Smooth muscle cell (in vitro differentiated cells): ENCODE measurements around the gene PSME4. TPM values are rescaled to one million over a fixed set of nuclear protein-coding genes. Genes with fewer than 3 reads are reported as not detected.

Source experiments
- DNase-seq: peaks from one replicate; lab custom pipeline; 2025; ENCODE audit not compliant: unreplicated experiment; lab: John Stamatoyannopoulos, UW
- H2AFZ ChIP-seq: fragments of 200-600 bp; sonication (generic); 2 replicates; pipeline ENCODE4 v1.6.0; 2016; ENCODE audit warnings: antibody characterized with exemption, low read depth, mild to moderate bottlenecking
- H3F3A ChIP-seq: fragments of 200-600 bp; sonication (generic); 2 replicates; pipeline ENCODE4 v1.6.0; 2017; ENCODE audit warnings: antibody characterized with exemption, low read depth
- H3K27ac ChIP-seq: fragments of 200-600 bp; sonication (generic); 2 replicates; pipeline ENCODE4 v1.5.1; 2016; ENCODE audit warnings: low read depth, mild to moderate bottlenecking
- H3K27me3 ChIP-seq: fragments of 200-600 bp; sonication (generic); 2 replicates; pipeline ENCODE4 v1.6.1; 2016; ENCODE audit warnings: low read depth, mild to moderate bottlenecking
- H3K36me3 ChIP-seq: fragments of 200-600 bp; sonication (generic); 2 replicates; pipeline ENCODE4 v1.5.1; 2016; ENCODE audit warnings: low read depth
- H3K4me1 ChIP-seq: fragments of 200-600 bp; sonication (generic); 2 replicates; pipeline ENCODE4 v1.5.1; 2016; ENCODE audit warnings: low read depth
- H3K4me2 ChIP-seq: fragments of 200-600 bp; sonication (generic); 2 replicates; pipeline ENCODE4 v1.6.0; 2016; ENCODE audit warnings: mild to moderate bottlenecking
- H3K4me3 ChIP-seq: fragments of 200-600 bp; sonication (generic); 2 replicates; pipeline ENCODE4 v1.5.1; 2016; ENCODE audit warnings: mild to moderate bottlenecking
- H3K79me2 ChIP-seq: fragments of 200-600 bp; sonication (generic); 2 replicates; pipeline ENCODE4 v1.6.0; 2016; ENCODE audit warnings: low read depth, mild to moderate bottlenecking
- H3K9ac ChIP-seq: fragments of 200-600 bp; sonication (generic); 2 replicates; pipeline ENCODE4 v1.6.0; 2016; ENCODE audit warnings: low read depth
- H3K9me3 ChIP-seq: fragments of 200-600 bp; sonication (generic); replicated peaks from 2 replicates; pipeline ENCODE4 v1.5.1; 2016; ENCODE audit warnings: low read depth
- H4K20me1 ChIP-seq: fragments of 200-600 bp; sonication (generic); 2 replicates; pipeline ENCODE4 v1.6.0; 2016; ENCODE audit warnings: low read depth
- CTCF ChIP-seq: fragments of 200-600 bp; sonication (generic); IDR thresholded peaks from 2 replicates; pipeline ENCODE4 v1.5.1; 2017; ENCODE audit warnings: borderline replicate concordance, mild to moderate bottlenecking, antibody characterized with exemption; ENCODE audit not compliant: insufficient read depth, poor library complexity, severe bottlenecking
- WGBS: methylation state at CpG from one replicate; pipeline ENCODE4 v1.1.7; 2016; ENCODE audit warnings: low lambda C conversion rate; 5-methylcytosine and 5-hydroxymethylcytosine counted together
- polyA plus RNA-seq: library from polyadenylated mRNA; unstranded; fragments of >200 nt; fragmentation: Nextera tagmentation; extraction: Ambion mirVana; gene quantifications from 2 replicates; pipeline ENCODE4 v1.2.1, GENCODE V29; 2016
- total RNA-seq: library from RNA; depleted of rRNA; stranded (reverse); fragments of >200 nt; gene quantifications from 2 replicates; pipeline ENCODE4 v1.2.3, GENCODE V29; 2014

PSME4 gene
- total and polyA plus RNA-seq, 2 experiments from 2014 or later: 11.3 to 65.2 TPM

DNA sequence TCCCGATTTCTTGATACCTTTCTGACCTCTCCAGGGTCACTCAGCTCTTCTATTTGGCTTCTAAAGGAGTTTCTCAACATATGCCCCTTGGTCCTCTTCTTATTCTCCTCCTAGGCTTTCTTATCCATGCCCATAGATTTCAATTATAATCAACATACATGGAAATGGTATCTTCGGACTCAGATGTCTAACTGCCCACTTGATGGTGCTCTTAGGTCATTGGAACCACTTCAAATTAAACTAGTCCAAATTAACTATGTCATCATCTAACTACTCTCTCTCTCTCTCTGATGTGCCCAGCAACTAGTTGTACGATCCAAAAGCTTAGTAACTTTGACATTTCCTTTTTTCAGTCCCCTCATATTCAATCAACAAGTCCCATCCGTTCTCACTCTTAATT lies 67.8 kb downstream of the PSME4 start:
- H3K4me3 ChIP-seq: no peak overlapping the region
- no peak for DNase-seq
- no peak for TF ChIP-seq CTCF
- H3K4me2 ChIP-seq: no peak overlapping the region
- H3K4me1 ChIP-seq: no peaks in the 10 kb centered on the region
- peaks cover 58% of the 10 kb centered on the region for H3K36me3 ChIP-seq
- no peaks in the 10 kb centered on the region for H3K9me3 ChIP-seq
- no peaks in the 10 kb centered on the region for H3K79me2 ChIP-seq
- no peaks in the 10 kb centered on the region for H3K27me3 ChIP-seq
- no peak overlapping the region for H2AFZ ChIP-seq
- no peak overlapping the region for H3K27ac ChIP-seq
- WGBS: 80% methylated on average over 4 of the region's 4 CpGs
- no peaks in the 10 kb centered on the region for H4K20me1 ChIP-seq
- H3K9ac ChIP-seq: no peak overlapping the region
- H3F3A ChIP-seq: no peaks in the 10 kb centered on the region

- H2AFZ ChIP-seq: no peak overlapping the region
- 98% methylated on average over 3 of the region's 3 CpGs for WGBS
- no peak overlapping the region for H3K4me3 ChIP-seq
- H3K9me3 ChIP-seq: no peaks in the 10 kb centered on the region
- no peak overlapping the region for H3K4me2 ChIP-seq
- DNase-seq: no peak
- H3K27ac ChIP-seq: no peak overlapping the region
- TF ChIP-seq CTCF: no peak
- H3K4me1 ChIP-seq: no peaks in the 10 kb centered on the region
- no peaks in the 10 kb centered on the region for H3K79me2 ChIP-seq
- H3K9ac ChIP-seq: no peak overlapping the region
- no peaks in the 10 kb centered on the region for H3F3A ChIP-seq
- H3K36me3 ChIP-seq: peaks cover 54% of the 10 kb centered on the region
- no peaks in the 10 kb centered on the region for H3K27me3 ChIP-seq
- H4K20me1 ChIP-seq: no peaks in the 10 kb centered on the region
Observed at GRCh38 chr2:53901192-53901591, 69.6 kb downstream of the PSME4 start.

GRCh38 chr2:53896864-53897263 lies 73.9 kb downstream of the PSME4 start:
- Histone ChIP-seq H3K4me1 (no peaks in the 10 kb centered on the region), H3K9ac (no peak overlapping the region), H3F3A (no peaks in the 10 kb centered on the region), H3K4me3 (no peak overlapping the region), H3K27ac (no peak overlapping the region), H3K9me3 (no peaks in the 10 kb centered on the region), H3K36me3 (peaks cover 61% of the 10 kb centered on the region), H2AFZ (no peak overlapping the region), H3K79me2 (no peaks in the 10 kb centered on the region), H3K27me3 (no peaks in the 10 kb centered on the region), H4K20me1 (no peaks in the 10 kb centered on the region), H3K4me2 (no peak overlapping the region)
- DNase-seq: no peak
- no peak for TF ChIP-seq CTCF
- 66% methylated on average over 3 of the region's 3 CpGs for WGBS
